Measurements from ENCODE around the gene NPAS2.

The NPAS2 gene

DNA sequence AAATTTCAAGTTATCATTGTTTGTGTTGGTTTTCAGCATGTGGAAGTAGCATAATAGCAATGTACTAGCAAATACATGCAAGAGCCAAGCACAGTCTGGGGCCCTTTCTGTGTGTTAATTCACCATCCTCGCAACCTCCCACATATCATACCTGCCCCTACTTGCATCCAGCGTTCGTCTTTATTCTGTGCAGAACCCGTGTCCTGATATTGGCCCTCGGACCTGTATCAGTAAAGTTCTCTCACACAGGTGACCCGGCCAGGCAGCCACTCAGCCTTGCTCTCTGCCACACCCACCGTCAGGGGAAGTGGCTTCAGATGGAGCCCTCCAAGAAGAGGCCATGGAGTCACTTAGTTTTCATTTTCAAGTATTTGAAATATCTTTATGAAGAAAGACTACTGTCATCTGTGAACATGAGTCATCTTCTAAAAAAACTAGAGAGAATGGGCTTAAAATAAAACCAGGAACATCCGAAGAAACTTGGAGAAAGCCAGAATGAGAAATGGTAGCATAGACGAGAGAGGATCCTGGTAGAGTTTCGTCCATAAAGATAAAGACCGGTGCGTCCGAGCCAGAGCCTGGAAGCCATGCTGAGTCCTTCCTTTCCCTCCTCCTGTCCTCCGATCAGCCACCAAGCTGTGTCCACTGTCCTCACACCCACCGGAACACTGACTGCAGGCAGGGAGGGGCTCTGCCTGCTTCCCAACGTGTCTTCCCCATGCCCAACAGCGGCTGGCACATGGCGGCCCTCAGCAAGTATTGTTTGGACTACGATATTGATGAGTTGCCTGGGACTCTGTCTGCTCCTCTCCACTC, 124.9 kb downstream of the NPAS2 start:
- DNase-seq (ENCODE audit: low read depth) = no peak

DNA sequence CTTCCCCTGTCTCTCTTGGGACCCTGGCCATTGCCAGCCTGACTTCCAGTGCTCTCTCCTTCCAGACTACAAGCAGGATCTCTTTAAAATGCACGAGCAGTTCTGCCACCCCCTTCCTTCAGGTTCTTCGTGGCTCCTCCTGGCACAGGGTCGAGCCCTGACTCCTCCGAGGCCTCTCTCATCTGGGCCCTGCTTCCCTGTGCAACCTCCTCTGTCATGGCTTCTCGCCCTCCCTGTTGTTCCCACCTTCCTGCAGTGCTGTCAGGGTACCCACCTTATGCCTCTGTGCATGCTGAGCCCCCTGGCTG, 125.4 kb downstream of the NPAS2 start:
- no peak for DNase-seq (ENCODE audit: low read depth)

DNA sequence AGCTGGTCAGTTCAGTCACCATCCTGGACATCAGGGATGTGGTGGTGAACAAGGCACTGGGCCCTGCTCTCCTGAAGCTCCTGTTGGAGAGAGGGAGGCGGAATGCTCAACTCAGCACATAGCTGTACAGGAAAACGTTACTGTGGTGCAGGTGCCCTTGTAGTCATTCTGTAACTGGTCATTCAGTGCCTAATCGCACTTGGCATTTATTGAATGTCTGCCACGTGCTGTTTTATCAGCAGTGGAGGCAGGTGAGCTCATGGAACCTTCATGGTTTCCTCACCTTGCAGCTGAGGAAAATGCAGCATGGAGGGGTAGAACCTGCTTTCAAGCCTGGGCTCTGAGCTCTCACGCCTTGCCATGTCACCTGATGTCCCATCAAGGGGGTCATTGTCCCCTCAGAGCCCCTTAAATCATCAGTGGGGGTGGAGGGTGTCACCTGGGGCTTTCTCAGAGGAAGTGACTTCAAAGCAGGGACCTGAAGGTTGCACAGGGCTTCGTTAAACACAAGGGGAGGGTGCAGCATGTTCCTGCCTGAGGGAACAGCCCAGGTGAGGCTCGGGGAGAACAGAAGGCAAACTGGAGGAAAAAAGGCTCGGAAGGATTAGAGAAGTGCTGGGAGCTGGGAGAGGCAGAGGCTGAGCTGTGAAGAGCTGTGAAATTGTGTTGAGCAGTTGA, 126.1 kb downstream of the NPAS2 start:
- DNase-seq (ENCODE audit: low read depth) = no peak

DNA sequence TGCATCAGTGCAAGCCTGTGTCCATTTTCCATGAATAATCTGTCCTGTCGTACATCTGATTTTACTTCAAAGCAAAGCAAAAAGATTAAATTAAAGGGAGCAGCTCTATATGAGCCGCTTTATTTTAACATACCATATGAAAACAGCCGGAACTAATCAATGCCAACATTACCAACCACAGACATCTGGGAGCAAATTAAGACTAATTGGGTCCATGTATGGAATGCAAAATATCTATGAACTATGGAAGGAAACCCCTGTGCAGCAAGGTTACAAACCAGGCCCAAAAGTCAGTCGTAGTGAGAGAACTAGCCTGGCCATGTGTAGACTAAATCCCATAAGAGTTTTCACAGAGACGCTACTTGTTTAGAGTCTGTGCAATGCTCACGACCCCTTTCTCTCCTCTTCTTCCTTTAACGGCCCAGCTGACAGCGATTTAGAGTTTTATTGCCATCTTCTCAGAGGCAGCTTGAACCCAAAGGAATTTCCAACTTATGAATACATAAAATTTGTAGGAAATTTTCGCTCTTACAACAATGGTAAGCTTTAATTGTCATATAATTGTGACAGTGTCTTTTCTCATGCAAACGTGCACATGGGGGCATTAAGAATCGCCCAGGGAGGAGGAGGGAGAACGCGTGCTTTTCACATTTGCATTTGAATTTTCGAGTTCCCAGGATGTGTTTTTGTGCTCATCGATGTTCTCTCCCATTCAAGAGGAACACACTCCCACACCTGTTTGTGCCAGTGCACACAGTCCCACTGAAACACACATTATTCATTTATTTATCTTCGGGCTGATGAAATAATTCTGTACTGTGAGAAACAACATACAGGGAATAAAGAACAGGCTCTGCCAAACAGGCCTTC, 129.2 kb downstream of the NPAS2 start:
- DNase-seq (ENCODE audit: low read depth) = no peak

DNA sequence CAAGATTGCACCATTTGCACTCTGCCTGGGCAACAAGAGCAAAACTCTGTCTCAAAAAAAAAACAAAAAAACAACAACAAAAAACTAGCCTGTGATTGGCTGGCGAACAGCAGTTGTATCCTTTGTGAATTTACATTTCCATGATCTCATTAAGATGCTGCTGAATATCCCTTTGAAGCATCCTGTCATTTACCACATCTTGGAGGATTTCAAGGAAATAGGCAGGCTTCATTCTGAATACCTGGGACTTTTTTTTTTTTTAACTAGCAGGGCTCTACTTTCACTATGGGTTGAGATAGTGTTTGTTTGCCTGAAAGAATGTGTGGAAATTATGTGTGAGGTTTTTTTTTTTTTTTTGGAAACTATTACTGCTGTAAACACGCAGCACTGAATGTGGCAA, 132.6 kb downstream of the NPAS2 start:
- DNase-seq (ENCODE audit: low read depth) = no peak

DNA sequence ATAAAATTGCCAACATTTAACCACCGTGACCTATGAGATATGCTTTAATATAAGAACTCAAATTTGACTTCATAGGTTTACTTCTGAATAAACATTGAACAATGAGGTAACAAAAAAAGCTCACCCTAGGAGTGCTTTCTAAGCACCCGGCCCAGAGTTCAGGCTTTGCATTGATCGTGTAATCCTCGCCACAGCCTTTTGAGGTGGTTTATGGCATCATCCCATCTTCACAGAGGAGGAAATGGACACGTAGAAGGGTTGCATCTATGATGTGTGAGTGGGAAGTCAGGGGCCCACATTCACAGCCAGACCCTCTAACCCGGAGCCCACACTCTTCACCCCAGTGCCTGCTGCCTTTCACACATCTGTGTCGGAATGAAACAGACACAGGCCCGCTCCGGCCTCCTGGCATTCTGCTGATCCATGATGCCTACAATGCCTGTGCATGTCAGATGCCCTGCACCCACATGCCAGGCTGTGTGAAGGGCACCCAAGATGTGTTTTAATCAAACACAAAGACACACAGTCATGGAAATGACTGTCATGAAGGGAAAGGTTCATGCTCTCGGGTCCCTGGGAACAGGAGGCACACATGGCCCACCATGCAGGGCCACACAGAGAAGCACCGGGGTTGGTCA, 133.6 kb downstream of the NPAS2 start:
- no peak for DNase-seq (ENCODE audit: low read depth)

DNA sequence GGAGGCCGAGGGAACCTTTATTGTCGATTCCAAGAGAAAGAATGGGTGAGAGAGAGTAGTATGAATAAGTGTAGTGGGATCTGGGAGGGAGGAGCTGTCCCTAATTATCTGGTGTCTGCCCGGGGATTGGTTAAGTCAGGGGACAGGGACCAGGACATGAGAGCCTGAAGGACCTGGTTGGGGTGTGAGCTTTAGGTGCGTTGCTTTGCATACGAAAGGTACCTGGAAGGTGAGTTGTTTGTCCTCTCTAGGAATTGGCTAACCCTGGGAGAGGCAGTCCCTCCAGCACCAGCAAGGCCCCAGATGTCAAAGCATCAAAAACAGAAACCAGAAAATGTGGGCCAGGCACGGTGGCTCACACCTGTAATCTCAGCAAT, 134.1 kb downstream of the NPAS2 start:
- no peak for DNase-seq (ENCODE audit: low read depth)

DNA sequence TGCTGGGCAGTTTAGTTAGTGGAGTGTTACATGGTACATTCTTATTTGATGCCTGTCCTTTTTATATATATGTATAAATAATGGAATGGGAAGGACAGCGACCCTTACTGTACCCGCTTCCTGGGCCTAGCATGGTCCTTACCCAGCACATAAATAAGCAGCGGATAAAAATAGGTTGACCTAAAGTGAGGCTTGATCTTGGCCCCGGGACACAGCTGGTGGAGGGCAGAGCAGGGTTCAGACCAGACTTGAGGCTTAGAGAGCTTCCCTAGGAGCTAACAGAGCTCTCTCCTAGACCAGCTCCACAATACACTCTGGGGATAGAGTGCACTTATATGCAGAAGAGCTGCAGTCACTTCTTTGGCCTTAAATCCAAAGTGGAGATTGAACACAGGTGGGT, 135.3 kb downstream of the NPAS2 start:
- DNase-seq (ENCODE audit: low read depth) = no peak

DNA sequence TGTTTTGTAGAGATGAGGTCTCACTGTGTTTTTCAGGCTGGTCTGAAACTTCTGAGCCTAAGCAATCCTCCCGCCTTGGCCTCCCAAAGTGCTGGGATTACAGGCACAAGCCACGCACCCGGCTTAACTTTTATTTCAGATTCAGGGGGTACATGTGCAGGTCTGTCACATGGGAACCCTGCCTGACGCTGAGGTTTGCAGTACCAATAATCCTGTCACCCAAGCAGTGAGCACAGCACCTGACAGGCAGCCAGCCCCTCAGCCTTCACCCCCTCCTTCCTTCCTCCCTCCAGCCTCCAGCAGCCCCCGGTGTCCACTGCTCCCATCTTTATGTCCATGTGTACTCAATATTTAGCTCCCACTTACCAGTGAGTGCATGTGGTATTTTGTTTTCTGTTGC, 136.1 kb downstream of the NPAS2 start:
- DNase-seq (ENCODE audit: low read depth) = no peak

DNA sequence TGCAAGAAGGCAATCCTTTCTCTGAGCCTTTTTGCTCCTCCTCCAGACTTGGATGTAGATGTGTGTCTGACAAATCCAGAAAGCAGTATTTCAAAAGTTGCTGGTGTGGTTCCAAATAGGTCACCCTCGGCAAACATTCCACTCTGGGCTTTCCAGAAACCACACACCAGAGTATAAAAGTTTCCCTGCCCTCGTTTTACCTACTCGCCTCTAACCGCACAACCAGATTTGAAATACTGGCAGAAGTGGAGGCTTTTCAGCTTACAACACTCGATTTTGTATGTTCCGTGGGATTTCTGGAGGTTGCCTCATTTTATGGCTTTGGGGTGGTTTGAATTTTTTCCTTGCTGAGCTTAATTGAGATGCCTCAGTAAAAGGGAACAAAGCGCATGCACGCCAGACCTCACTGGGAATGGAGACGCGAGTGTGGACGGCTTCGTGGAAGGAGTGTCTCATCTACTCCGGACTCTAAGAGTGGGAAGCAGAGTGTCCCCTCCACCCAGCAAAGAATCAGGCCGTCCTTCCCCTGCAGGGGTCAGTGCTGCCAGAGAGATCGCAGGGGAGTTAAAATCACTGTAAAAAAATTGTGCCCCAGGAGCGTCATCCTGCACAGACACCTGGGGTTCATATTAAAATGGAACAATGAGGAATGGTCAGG, 138.2 kb downstream of the NPAS2 start:
- DNase-seq (ENCODE audit: low read depth) = peak; percentile 99

DNA sequence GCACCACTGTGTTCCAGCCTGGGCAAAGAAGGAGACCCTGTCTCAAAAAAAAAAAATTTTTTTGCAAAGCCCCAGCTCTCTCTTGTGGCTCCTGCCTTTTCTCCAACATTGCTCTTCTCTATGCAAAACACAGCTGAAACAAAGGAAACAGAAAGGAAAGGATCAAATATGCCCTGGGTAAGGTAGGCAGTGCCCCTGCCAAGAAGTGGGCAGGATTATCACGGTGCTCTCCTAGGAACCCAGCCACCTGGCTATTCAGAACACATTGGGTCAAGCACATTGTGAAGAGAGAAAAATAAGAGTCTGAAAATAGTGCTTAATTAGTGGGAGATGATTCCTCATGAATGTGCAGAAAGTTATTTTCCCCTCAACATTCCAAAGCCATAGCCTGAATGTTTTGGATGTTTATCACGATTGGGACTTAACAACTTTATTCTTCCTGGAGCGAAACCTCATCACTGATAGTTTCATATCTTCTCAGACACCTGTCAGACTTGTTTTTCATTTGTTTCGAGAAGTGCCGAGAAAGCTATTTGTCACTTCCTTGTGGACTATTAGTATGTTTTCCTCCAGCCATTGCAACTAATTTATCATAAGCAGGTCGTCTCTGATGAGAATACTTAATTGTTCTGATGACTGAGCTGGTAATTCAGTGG, 139.4 kb downstream of the NPAS2 start:
- DNase-seq (ENCODE audit: low read depth) = peak; percentile 75

DNA sequence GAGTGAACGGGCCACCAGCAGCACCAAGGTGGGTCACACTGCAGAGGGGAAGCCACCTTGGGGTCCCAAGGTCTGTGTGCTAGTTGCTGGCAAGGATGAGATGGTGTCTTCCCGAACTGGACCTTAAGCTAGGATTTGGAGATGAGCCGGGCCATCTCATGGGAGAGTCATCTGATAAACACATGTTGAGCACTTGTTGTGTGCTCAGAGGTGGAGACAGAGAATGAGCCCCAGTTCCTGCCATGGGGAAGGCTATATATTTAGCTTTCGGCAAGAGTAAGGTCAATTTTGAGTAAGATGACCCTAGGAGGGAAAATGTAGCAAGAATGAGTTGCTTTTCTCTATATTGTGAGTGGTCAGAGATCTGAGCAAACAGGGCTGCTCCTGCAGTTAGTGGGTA, 140.7 kb downstream of the NPAS2 start:
- DNase-seq (ENCODE audit: low read depth) = no peak

DNA sequence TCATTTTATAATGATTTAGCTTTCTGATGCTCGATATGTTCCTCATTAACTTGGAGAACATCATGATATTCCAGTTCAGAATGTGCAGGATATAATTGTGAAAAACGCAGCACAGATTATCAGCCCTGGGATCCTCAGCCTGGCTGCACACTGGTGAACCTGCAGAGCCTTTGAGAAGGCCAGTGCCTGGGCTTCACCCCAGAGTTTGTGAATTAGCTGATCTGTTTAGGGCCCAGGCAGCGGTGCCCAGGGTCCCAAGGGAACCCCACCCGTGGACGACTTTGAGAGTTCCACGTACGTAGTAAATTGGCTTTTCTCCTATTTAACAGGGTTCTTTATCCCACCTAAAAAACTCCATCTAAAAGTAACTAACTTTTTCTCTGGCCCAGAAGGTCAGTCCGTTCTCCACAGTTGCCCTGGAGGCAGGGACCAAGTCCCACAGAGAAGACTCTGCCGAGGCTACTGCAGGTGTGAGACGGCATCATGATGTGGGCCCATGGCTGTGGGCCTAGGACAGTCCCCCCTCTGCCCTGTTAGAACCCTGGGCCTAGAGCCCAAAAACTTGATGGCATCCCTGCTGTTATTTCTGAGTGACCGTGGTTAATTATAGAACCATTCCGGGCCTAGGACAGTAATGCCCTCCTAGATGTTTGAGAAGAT, 142.6 kb downstream of the NPAS2 start:
- DNase-seq (ENCODE audit: low read depth) = no peak

DNA sequence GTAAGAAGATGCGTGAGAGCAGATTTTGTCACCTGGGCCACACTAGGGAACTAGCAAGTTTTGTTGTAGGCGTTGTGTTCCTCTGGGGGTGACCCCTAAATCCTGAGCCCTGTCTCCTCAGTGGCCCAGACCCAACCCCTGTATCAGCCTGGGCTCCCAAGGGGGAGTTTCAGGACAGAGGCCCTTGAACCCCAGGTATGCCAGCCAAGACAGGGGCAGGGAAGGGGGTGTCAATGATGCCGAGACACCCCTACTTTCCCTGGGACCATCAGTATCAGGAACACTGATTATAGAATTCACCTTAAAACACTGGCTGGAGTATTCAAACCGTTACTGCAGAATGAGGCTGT, 143.1 kb downstream of the NPAS2 start:
- DNase-seq (ENCODE audit: low read depth) = no peak

DNA sequence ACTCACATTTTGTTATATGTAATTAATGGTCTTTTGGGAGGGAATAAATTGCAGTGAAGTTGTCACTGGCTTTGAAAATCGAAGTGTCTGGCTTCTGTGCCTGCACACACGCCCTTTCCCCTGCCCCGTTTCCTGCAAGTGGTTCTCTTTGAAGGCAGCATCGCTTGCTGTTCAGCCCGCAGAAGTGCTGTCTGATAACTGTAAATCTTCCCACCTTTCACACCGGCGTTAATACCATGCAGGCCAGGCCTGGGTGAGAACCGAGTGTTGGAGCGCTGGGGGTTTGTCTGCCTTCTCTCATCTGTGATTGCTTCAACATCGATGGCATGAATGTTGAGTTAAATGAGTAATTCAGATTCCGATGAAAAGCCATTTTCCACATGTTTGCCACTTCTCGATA, 144.3 kb downstream of the NPAS2 start:
- no peak for DNase-seq (ENCODE audit: low read depth)

DNA sequence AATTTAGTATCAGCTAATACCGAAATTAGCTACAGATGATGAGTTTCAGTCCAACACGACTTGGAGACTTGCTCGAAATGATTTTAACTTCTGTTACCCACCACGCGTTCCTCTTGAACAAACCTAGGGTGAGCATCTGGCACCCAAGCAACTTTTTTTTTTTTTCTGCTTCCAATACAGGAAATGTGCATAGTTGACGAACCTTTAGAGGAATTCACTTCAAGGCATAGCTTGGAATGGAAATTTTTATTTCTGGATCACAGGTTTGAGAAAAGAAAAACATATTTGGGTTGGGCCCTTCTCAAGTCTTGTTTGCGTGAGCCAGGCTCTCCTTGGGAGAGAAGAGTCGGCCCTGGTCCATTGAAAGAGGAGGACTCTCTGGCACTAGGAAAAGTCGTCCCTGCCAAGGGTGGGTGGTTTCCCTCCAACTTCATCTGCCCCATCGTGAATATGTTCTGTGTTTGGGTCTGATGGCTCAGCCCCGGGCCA, 144.8 kb downstream of the NPAS2 start:
- no peak for DNase-seq (ENCODE audit: low read depth)

DNA sequence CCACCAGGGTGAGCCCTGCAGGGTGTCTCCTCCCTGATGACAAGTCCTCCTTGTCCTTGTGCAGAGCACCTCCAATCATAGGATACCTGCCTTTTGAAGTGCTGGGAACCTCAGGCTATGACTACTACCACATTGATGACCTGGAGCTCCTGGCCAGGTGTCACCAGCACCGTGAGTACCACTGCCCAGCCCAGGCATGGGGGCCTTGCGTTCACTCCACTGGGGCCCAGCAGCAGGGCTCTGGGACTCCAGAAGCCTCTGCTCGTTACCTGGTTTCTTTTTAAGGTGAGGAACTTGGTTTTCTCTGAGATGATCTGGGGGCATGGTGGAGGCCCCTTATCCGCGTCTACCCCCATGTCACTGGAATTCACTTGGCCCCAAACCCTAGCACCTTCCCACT, 145.7 kb downstream of the NPAS2 start:
- no peak for DNase-seq (ENCODE audit: low read depth)

DNA sequence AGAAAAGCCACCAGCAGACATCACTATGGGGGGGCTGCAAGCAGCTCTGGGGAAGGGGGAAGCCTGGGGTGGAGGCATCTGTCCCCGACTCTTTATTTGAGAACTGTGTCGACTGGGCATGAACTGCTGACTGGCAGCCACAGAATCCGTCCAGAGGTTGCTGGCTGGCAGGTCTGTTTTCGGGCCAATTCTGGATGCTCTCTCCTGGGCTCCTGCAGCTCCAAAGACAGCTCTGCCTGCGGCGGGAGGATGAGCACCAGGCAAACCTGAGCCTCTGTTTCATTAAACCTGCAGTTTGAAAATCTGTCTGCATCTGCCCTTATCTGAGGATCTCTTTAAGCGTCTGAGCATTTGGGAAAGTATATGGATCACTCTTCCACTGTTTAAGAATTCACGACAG, 147.8 kb downstream of the NPAS2 start:
- no peak for DNase-seq (ENCODE audit: low read depth)

DNA sequence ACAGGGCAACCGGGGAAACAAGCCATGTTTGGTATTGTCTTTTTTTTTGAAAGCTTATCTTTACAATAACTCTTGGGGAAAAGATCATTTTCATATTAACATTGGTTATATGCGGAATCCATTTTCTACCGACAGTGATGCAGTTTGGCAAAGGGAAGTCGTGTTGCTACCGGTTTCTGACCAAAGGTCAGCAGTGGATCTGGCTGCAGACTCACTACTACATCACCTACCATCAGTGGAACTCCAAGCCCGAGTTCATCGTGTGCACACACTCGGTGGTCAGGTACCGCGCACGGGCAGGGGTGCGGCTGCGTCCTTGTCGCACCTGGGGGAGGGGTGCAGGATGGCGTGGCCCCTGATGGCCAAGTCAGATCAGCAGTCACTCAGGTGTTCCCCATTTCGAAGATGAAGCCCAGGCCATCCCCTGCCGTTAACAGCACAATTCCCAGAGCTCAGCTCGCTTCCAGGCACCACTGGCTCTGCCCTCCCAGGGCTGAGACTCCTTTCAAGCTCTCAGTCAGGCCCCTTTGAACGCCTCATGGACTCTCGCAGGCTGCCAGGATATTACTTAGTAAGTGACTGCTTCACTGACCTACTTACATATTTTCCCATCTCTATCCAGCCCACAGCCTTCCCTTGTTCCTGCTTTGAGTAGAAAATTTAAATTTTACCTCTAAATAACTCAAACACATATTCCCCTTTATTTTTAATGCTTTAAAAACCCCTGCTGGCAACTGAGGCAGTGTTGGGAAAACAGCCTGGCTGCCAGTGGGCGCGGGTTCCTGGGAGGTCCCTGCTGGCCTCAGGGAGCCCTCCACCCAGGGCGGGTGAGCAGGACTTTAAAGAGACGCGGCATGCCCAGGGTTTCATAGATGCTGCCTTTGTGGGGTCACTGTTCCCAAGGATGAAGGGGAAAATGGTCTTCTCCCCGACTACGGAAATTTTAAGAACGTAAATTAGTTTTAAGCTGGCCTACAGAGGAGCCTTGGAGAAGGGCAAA, 148.5 kb downstream of the NPAS2 start:
- DNase-seq (ENCODE audit: low read depth) = no peak

DNA sequence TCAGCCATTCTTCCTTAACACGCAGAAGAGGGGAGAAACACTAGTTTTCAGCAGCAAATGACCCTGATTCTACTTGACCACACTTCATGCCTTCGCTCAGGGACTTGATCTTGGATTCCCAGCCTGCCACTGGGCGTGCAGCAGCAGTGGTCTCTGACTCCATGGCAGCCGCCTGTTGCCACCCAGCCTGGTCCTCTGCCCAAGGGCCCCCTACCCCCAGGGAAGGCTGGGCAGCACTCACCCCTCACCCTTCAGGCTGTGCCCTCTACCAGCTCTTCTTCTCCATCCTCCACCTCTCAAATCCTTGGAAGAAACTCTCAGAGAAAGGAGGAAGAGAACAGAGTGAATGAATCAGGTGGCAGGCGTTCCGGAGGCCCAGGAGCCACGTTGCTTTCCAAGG, 150.1 kb downstream of the NPAS2 start:
- DNase-seq (ENCODE audit: low read depth) = no peak

Measured in amniotic epithelial cell (primary cell).